Activated CD4-positive, alpha-beta memory T cell treated with anti-CD3 and anti-CD28 coated beads, Interleukin-2, amount 10 ng/mL, durations not matched to agents 7 days and 5 days (primary cell): ENCODE measurements around the gene NTMT1. TPM values are rescaled to one million over a fixed set of nuclear protein-coding genes. Genes with fewer than 3 reads are reported as not detected.

Source experiments
- CTCF ChIA-PET: fragments of 350-600 bp; sonication (Branson Sonifier 250); formaldehyde crosslinking; loops from one replicate; lab custom pipeline; 2021; ENCODE audit warnings: antibody characterized with exemption, inconsistent platforms; lab: Charles Lee
- POLR2A ChIA-PET: fragments of 350-600 bp; sonication (Branson Sonifier 250); formaldehyde crosslinking; loops from one replicate; lab custom pipeline; 2021; ENCODE audit warnings: antibody characterized with exemption; lab: Charles Lee
- DNase-seq: peaks from one replicate; pipeline ENCODE4 v3.0.0-alpha.2; 2020
- H3K27ac Mint-ChIP-seq: one replicate; pipeline ENCODE4 v1.8.0; 2021; ENCODE audit warnings: mild to moderate bottlenecking, mixed read lengths
- H3K27me3 Mint-ChIP-seq: one replicate; pipeline ENCODE4 v1.8.0; 2021; ENCODE audit warnings: mixed read lengths
- H3K36me3 Mint-ChIP-seq: one replicate; pipeline ENCODE4 v1.8.0; 2021; ENCODE audit warnings: low read depth, mixed read lengths
- H3K4me1 Mint-ChIP-seq: one replicate; pipeline ENCODE4 v1.8.0; 2021; ENCODE audit warnings: mixed read lengths
- H3K4me3 Mint-ChIP-seq: one replicate; pipeline ENCODE4 v1.8.0; 2021; ENCODE audit warnings: mild to moderate bottlenecking, mixed read lengths
- H3K9me3 Mint-ChIP-seq: one replicate; pipeline ENCODE4 v1.8.0; 2021; ENCODE audit warnings: mixed read lengths
- total RNA-seq, 2 experiments: library from RNA; stranded (reverse); gene quantifications; one replicate each; pipeline ENCODE4 v1.2.3, GENCODE V29; 2021

Gene NTMT1
- total RNA-seq, 2 experiments from 2014 or later: 34.2 to 38.7 TPM

DNA sequence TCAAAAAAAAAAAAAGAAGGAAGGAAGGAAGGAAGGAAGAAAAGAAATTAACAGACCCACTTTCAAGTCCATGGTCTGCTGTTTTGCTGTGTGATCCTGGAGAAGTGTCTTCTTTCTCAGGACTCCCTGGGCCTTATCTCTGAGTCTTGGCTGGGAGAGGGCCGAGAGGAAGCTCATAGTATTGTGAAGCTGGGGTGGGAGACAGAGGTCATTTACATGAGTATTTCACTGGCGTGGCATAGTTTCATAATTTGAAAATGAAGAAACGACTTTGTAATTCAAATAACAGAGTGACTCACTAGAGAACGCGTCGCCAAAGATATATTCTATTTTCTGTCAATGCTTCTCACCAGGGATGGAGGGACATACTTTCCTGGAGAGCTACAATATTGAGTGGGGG is 2.6 kb upstream of the NTMT1 start:
- Mint-ChIP-seq H3K27ac (no peak overlapping the region), H3K36me3 (peaks cover 12% of the 10 kb centered on the region), H3K9me3 (no peaks in the 10 kb centered on the region), H3K4me1 (peaks cover 40% of the 10 kb centered on the region), H3K4me3 (no peak overlapping the region), H3K27me3 (peaks cover 25% of the 10 kb centered on the region)
- ChIA-PET POLR2A (interaction anchor here (3.3 to 4.3 kb wide), 2 partner anchors 16 to 484 kb away, joined by 34 to 44 read pairs; partner anchors contain the start of gene ASB6), CTCF (interaction anchor here (0.6 to 6.6 kb wide), 13 partner anchors 8 to 1782 kb away, joined by 3 to 112 read pairs (median 9); partner anchors contain the start of genes ASB6 and IER5L)
- DNase-seq: no peak

GRCh38 chr9:129624168-129624759 is 1.7 kb upstream of the NTMT1 start:
- Mint-ChIP-seq H3K36me3 (peaks cover 12% of the 10 kb centered on the region), H3K9me3 (no peaks in the 10 kb centered on the region), H3K4me1 (peaks cover 44% of the 10 kb centered on the region), H3K27me3 (peaks cover 19% of the 10 kb centered on the region), H3K27ac (peak overlapping the region; percentile 64), H3K4me3 (peak overlapping the region; percentile 31)
- DNase-seq: peak; percentile 78
- CTCF ChIA-PET: interaction anchor here (0.6 to 6.6 kb wide), 34 partner anchors 9 to 511 kb away, joined by 3 to 112 read pairs (median 4); partner anchors contain the start of gene ASB6
- POLR2A ChIA-PET: interaction anchor here (1.0 to 4.3 kb wide), 11 partner anchors 13 to 513 kb away, joined by 3 to 44 read pairs (median 4); partner anchors contain the start of genes ASB6 and PTPA

GRCh38 chr9:129624947-129625346 is 1.0 kb upstream of the NTMT1 start:
- H3K9me3 Mint-ChIP-seq: no peaks in the 10 kb centered on the region
- peaks cover 50% of the 10 kb centered on the region for H3K4me1 Mint-ChIP-seq
- CTCF ChIA-PET: interaction anchor here (0.8 to 6.6 kb wide), 31 partner anchors 9 to 513 kb away, joined by 3 to 112 read pairs (median 4); partner anchors contain the start of genes ASB6, IER5L and PTPA
- peaks cover 12% of the 10 kb centered on the region for H3K36me3 Mint-ChIP-seq
- peak overlapping the region; percentile 88 for H3K27ac Mint-ChIP-seq
- peak; percentile 40 for DNase-seq
- peaks cover 14% of the 10 kb centered on the region for H3K27me3 Mint-ChIP-seq
- POLR2A ChIA-PET: interaction anchor here (1.0 to 4.3 kb wide), 12 partner anchors 14 to 795 kb away, joined by 3 to 44 read pairs (median 4); partner anchors contain the start of genes ASB6, PTPA and SPOUT1
- H3K4me3 Mint-ChIP-seq: peak overlapping the region; percentile 81

- peaks cover 62% of the 10 kb centered on the region for H3K4me1 Mint-ChIP-seq
- CTCF ChIA-PET: interaction anchor here (0.7 to 6.6 kb wide), 10 partner anchors 12 to 496 kb away, joined by 3 to 112 read pairs (median 24); partner anchors contain the start of genes ASB6 and IER5L
- peak; percentile 53 for DNase-seq
- H3K27ac Mint-ChIP-seq: peak overlapping the region; percentile 83
- no peaks in the 10 kb centered on the region for H3K9me3 Mint-ChIP-seq
- POLR2A ChIA-PET: interaction anchor here (0.8 to 4.3 kb wide), 12 partner anchors 9 to 545 kb away, joined by 3 to 44 read pairs (median 4); partner anchors contain the start of genes ASB6, PTPA and TOR1B
- peaks cover 15% of the 10 kb centered on the region for H3K36me3 Mint-ChIP-seq
- peak overlapping the region; percentile 81 for H3K4me3 Mint-ChIP-seq
- peaks cover 2% of the 10 kb centered on the region for H3K27me3 Mint-ChIP-seq
These were observed 792 bp downstream of the NTMT1 start for GRCh38 chr9:129626625-129627284.

DNA sequence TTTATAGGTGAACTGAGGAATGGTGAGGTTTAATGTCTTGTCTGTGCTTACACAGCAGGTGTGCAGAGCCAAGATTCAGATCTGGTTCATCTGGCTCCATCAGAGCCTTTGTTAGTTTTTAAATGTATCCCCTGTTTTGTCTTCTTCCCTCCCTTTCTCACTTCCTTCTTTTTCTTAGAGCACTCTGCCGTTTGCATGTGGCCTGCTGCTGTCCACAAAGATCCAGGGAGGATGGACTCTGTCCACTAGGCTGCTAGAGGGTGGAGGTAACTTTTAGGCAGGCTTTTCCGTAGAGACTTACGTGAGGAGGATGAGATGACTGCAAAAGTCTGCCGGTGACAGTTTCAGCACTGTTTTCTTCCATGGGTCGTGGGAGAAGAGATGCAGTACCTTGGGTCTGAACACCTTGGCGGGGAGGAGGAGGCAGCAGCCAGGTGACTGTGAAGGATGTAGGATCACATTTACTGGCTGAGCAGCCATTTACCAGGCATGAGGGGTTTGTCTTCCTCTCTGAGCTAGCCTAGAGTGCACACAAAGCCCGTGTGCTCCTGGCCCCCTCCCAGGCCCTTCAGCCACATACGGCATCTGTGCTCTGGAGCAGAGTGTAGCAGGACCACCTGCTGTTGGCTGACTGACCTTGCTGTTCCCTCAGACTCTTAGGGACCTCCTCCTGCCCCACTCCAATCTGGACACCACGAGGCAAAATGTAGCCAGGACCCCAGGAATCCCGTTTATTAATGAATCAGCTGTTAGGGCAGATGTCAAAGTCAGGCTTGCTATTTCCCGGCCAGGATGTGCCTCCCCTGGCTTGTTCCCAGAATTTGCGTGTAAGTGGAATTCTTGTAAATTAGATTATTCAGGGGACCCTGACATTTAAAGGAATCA is 1.8 kb downstream of the NTMT1 start:
- CTCF ChIA-PET: interaction anchor here (0.6 to 6.6 kb wide), 7 partner anchors 13 to 972 kb away, joined by 3 to 112 read pairs (median 6); partner anchors contain the start of genes ASB6 and IER5L
- Mint-ChIP-seq H3K4me3 (peak overlapping the region; percentile 81), H3K27me3 (no peaks in the 10 kb centered on the region), H3K9me3 (no peaks in the 10 kb centered on the region), H3K4me1 (peaks cover 67% of the 10 kb centered on the region), H3K36me3 (peaks cover 22% of the 10 kb centered on the region), H3K27ac (peak overlapping the region; percentile 83)
- no peak for DNase-seq
- POLR2A ChIA-PET: interaction anchor here (0.8 to 4.3 kb wide), 5 partner anchors 8 to 546 kb away, joined by 3 to 44 read pairs (median 3); partner anchors contain the start of gene ASB6

GRCh38 chr9:129628709-129629108 is 2.7 kb downstream of the NTMT1 start:
- no peak overlapping the region for H3K27ac Mint-ChIP-seq
- no peak for DNase-seq
- ChIA-PET CTCF (interaction anchor here (6.6 kb wide), 1 partner anchor 490 kb away, joined by 112 read pairs; no protein-coding TSS in a partner anchor), POLR2A (no interaction called here)
- H3K4me1 Mint-ChIP-seq: peaks cover 65% of the 10 kb centered on the region
- no peaks in the 10 kb centered on the region for H3K27me3 Mint-ChIP-seq
- H3K36me3 Mint-ChIP-seq: peaks cover 25% of the 10 kb centered on the region
- no peaks in the 10 kb centered on the region for H3K9me3 Mint-ChIP-seq
- H3K4me3 Mint-ChIP-seq: no peak overlapping the region

DNA sequence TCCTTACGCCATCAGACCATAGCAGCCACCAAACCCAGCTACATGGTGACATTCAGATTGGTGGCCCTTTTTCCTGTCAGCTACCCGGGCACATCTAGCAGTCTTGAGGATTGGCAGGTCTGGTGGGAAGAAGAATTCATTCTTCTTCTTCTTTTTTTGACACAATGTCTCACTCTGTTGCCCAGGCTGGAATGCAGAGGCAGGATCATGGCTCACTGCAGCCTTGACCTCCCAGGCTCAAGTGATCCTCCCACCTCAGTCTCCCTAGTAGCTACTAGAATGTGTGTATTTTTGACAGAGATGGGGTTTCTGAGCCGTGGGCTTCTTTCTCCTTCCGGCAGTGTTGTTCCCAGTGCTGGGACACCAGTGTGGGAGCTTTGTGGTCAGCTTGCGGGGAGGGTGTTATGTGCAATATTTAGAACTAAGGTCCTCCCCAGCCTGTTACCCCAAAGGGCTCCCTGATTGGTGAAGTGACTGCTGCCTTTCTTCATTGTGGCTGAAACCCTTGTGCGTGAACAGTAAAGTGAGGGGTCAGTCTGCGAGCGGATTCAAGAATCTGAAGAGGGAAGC is 3.4 kb downstream of the NTMT1 start:
- H3K27ac Mint-ChIP-seq: no peak overlapping the region
- no peaks in the 10 kb centered on the region for H3K9me3 Mint-ChIP-seq
- H3K4me3 Mint-ChIP-seq: no peak overlapping the region
- H3K36me3 Mint-ChIP-seq: peaks cover 25% of the 10 kb centered on the region
- peaks cover 61% of the 10 kb centered on the region for H3K4me1 Mint-ChIP-seq
- H3K27me3 Mint-ChIP-seq: no peaks in the 10 kb centered on the region
- ChIA-PET POLR2A (interaction anchor here (0.9 to 2.8 kb wide), 2 partner anchors 8 to 12 kb away, joined by 3 to 10 read pairs; partner anchors contain the start of gene ASB6), CTCF (interaction anchor here (6.6 kb wide), 1 partner anchor 490 kb away, joined by 112 read pairs; no protein-coding TSS in a partner anchor)
- no peak for DNase-seq

DNA sequence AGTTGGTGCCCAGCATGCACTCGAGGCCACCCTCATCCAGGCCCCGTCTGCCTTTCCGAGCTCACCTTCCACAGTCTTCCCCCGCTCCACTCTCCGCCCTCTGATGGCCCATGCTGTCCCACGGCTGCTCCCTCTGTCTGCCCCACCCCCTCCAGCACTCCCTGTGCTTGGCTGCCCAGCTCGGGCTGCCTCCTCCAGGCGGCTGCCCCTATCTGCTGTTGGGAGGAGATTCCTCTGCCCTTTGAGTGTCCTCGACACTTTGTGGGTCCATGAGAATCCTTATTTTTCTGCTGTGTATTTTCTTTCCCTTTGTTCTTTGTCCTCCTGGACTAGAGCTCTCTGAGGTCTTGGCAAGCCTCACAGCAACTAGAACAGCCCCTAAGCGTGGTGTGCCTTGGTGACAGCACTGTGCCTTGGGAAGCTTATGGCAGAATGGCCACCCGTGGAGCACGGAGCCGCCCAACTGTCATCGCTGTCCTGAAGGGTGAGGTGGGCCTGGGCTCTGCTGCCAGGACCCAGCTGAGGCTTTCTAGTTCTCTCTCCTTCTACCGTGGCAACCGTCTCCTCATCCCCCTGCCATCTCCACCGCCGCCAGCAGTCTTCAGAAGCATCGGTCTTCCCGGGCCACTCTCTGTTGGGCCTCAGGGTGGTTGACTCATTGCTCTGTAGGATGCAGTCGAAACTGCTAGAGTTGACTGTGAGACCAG is 5.2 kb downstream of the NTMT1 start:
- ChIA-PET CTCF (interaction anchor here (0.7 to 1.6 kb wide), 2 partner anchors 488 to 499 kb away, joined by 3 to 5 read pairs; no protein-coding TSS in a partner anchor), POLR2A (interaction anchor here (2.8 kb wide), 1 partner anchor 10 kb away, joined by 10 read pairs; the partner anchor contains the start of gene ASB6)
- H3K27me3 Mint-ChIP-seq: no peaks in the 10 kb centered on the region
- no peak overlapping the region for H3K4me3 Mint-ChIP-seq
- peak overlapping the region; percentile 30 for H3K27ac Mint-ChIP-seq
- H3K36me3 Mint-ChIP-seq: peaks cover 37% of the 10 kb centered on the region
- no peaks in the 10 kb centered on the region for H3K9me3 Mint-ChIP-seq
- peaks cover 50% of the 10 kb centered on the region for H3K4me1 Mint-ChIP-seq
- no peak for DNase-seq

GRCh38 chr9:129631674-129632129 is 5.7 kb downstream of the NTMT1 start:
- peaks cover 37% of the 10 kb centered on the region for H3K36me3 Mint-ChIP-seq

GRCh38 chr9:129632460-129632859 is 6.5 kb downstream of the NTMT1 start:
- no peak for DNase-seq
- Mint-ChIP-seq H3K9me3 (no peaks in the 10 kb centered on the region), H3K27ac (no peak overlapping the region), H3K4me1 (peaks cover 43% of the 10 kb centered on the region), H3K36me3 (peaks cover 35% of the 10 kb centered on the region), H3K4me3 (no peak overlapping the region), H3K27me3 (no peaks in the 10 kb centered on the region)
- POLR2A ChIA-PET: no interaction called here
- CTCF ChIA-PET: no interaction called here

More at GRCh38 chr9:129631674-129632129, 5.7 kb downstream of the NTMT1 start:
- Mint-ChIP-seq H3K9me3 (no peaks in the 10 kb centered on the region), H3K27me3 (no peaks in the 10 kb centered on the region), H3K27ac (peak overlapping the region; percentile 30), H3K4me1 (peaks cover 50% of the 10 kb centered on the region), H3K4me3 (no peak overlapping the region)
- ChIA-PET POLR2A (interaction anchor here (2.8 kb wide), 1 partner anchor 10 kb away, joined by 10 read pairs; the partner anchor contains the start of gene ASB6), CTCF (no interaction called here)
- DNase-seq: no peak

GRCh38 chr9:129633207-129633606 is 7.2 kb downstream of the NTMT1 start:
- H3K4me3 Mint-ChIP-seq: no peak overlapping the region
- H3K9me3 Mint-ChIP-seq: no peaks in the 10 kb centered on the region
- no peak for DNase-seq
- H3K4me1 Mint-ChIP-seq: peaks cover 38% of the 10 kb centered on the region
- H3K36me3 Mint-ChIP-seq: peaks cover 37% of the 10 kb centered on the region
- CTCF ChIA-PET: interaction anchor here (1.9 kb wide), 1 partner anchor 9 kb away, joined by 9 read pairs; no protein-coding TSS in a partner anchor
- H3K27ac Mint-ChIP-seq: no peak overlapping the region
- POLR2A ChIA-PET: no interaction called here
- H3K27me3 Mint-ChIP-seq: no peaks in the 10 kb centered on the region
